Urothelium cell line (cell line): Measurements from ENCODE around the gene NOP14.
"Not testable (repeated sequence)": the region's sequence is repeated elsewhere in the genome, so short reads cannot be mapped to it uniquely, and the experiment has no call there.

Experiments used
- DNase-seq: peaks from one replicate; pipeline ENCODE4 v3.0.0; 2011; ENCODE audit warnings: low spot score, mixed read lengths
- FAIRE-seq: peaks from 2 replicates; lab custom pipeline; 2011; peaks lifted over from hg19 to GRCh38; lab: Jason Lieb, UNC

NOP14 gene

DNA sequence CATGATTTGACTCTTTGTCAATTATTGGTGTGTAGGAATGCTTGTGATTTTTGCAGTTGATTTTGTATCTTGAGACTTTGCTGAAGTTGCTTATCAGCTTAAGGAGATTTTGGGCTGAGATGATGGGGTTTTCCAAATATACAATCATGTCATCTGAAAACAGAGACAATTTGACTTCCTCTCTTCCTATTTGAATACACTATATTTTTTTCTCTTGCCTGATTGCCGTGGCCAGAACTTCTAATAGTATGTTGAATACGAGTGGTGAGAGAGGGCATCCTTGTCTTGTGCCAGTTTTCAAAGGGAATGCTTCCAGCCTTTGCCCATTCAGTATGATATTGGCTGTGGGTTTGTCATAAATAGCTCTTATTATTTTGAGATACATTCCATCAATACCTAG is 44.9 kb downstream of the NOP14 start:
- not testable (repeated sequence) for DNase-seq, FAIRE-seq

GRCh38 chr4:2916696-2917095 is 46.5 kb downstream of the NOP14 start:
- not testable (repeated sequence) for FAIRE-seq, DNase-seq

DNA sequence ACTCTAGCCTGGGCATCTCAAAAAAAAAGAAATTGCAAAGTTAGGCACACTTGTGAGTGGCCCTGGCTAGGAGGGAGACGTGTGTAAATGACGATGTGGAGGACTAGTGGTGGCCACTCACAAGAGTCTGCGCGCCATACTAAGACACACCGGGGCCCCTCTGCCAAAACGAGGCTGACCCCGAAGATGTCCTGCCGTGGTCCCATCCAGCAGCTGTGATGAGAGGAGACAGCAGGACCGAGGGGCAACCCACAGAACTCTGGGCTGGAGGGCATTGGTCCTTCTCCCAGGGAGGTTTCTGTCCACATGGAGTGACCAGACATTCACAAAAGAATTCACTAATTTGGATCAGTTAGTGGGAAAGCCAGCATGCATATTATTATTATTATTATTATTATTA is 47.4 kb downstream of the NOP14 start:
- no peak for FAIRE-seq
- no peak for DNase-seq

DNA sequence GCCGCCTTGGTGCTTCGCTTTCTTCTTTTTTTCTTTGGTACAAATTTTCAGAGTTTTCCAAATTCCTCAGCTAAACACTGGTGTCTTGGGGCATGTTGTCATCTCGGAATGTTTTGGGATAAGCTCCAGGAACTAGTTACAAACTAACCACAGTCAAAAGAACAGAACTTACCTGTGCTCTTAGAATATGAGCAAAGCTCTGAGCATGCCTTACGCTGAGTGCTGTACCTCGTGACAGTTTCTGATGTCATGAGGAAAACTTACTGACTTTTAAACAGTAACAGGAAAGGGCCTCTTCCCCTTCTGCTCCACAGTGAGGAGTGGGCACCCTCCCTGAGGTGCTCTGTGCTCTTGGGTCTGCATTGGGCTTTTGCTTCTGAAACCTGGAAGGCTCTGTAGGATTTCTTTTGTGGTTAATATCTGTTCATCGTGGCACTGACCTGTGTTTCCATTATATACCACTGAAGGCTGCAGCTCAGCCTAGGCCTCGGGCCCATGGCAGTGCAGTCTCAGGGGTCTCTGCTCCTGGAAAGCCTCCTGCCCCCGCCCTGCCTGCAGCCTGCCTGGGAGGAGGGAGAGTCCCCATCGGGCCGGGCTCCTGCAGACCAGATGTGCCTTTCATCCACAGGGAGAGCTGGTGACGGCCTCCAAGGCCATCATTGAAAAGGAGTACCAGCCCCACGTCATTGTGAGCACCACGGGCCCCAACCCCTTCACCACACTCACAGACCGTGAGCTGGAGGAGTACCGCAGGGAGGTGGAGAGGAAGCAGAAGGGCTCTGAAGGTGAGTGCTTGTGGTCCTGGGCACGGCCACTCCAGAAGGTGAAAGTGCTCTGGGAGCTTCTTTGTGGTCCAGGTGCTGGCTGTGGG is 48.7 kb downstream of the NOP14 start:
- DNase-seq (no peak), FAIRE-seq (no peak)

- DNase-seq (no peak), FAIRE-seq (no peak)
Observed at GRCh38 chr4:2913168-2913567, 50.0 kb downstream of the NOP14 start.

DNA sequence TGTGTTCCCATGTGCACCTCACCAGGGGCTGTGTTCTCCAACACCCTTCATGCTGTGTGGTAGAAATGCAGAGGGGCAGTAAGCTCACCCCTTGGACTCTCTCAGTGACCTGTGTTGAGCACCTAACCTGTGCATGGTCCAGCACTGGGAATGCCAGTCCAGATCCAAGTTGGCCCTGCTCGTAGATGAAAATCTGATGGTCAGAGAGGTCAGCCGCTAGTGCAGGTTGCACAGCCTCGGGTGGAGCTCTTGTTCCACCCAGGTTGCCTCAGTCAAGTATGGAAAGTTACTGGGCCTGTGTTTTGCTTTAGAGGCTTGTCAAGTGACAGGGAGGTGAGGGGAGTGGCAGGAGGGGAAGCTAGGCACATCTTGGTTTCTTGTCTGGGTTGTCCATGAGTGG is 51.3 kb downstream of the NOP14 start:
- DNase-seq (no peak), FAIRE-seq (no peak)

GRCh38 chr4:2910409-2910808 is 52.8 kb downstream of the NOP14 start:
- FAIRE-seq (no peak), DNase-seq (no peak)

GRCh38 chr4:2909583-2909982 is 53.6 kb downstream of the NOP14 start:
- FAIRE-seq (no peak), DNase-seq (no peak)

GRCh38 chr4:2908686-2909085 is 54.5 kb downstream of the NOP14 start:
- DNase-seq: no peak
- no peak for FAIRE-seq

- DNase-seq (no peak), FAIRE-seq (no peak)
Observed at GRCh38 chr4:2907706-2908293, 55.4 kb downstream of the NOP14 start.

DNA sequence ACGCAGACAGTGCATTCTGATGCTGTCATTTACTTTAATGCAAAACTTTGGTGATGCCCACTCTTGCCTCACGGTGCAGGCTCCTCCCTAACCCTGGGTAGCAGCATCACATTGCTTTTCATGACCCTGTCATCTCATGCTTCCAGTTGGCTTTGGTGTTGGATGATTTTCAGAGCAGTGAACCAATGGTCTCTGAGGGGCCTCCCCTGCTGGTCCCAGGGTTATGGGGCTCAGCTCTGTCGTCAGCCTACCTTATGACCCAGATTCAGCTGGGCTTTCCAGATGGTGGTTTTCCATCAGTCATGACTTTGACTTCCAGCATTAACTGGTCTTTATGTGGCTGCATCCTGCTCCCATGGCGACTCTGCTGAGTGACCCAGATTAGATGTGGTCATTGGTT is 56.0 kb downstream of the NOP14 start:
- no peak for DNase-seq

GRCh38 chr4:2906218-2906617 is 57.0 kb downstream of the NOP14 start:
- FAIRE-seq (no peak), DNase-seq (no peak)

More for the DNA sequence above, 56.0 kb downstream of the NOP14 start:
- no peak for FAIRE-seq

DNA sequence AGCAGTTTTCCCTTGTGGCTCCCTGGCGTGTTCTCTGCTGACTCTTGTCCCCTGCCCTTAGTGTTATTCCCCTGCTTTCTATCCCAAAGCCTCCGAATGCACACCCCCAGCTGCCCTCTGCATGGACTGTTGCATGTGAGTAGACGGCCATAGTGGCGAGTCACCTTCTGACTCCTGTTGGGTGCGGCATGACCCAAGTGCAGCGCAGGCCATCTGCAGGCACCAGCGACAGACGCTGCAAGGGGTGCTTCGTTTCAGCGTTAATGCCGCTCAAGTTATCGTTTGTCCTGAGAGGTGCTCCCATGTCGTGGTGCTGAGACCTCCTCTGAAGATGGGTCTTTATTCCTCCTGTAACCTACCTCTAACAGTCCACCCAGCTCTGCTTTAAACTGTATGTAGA is 57.7 kb downstream of the NOP14 start:
- FAIRE-seq (no peak), DNase-seq (no peak)

GRCh38 chr4:2902126-2902525 is 61.1 kb downstream of the NOP14 start:
- DNase-seq (no peak), FAIRE-seq (no peak)

GRCh38 chr4:2901186-2901585 is 62.0 kb downstream of the NOP14 start:
- FAIRE-seq (no peak), DNase-seq (no peak)

GRCh38 chr4:2900741-2901140 is 62.5 kb downstream of the NOP14 start:
- DNase-seq (no peak), FAIRE-seq (no peak)

- FAIRE-seq (no peak), DNase-seq (no peak)
Observed at GRCh38 chr4:2898001-2898400, 65.2 kb downstream of the NOP14 start.

DNA sequence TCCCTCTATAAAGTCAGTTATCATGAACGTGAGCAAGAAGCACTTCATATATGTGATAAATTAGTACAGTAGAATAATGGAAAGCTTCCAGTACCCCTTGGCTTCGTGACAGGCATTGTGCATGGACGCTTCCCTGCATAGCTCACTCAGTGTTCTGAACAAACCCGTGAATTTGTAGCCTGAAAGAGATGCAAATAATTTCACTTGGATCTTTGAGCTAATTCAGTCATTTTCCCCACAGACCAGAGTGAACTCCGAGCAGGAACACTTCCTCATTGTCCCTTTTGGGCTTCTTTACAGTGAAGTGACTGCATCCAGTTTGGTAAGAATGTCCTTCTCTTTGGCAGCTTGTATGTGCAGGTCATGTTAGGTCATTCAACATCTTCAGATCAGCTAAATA is 69.4 kb downstream of the NOP14 start:
- DNase-seq: no peak
- FAIRE-seq: no peak

DNA sequence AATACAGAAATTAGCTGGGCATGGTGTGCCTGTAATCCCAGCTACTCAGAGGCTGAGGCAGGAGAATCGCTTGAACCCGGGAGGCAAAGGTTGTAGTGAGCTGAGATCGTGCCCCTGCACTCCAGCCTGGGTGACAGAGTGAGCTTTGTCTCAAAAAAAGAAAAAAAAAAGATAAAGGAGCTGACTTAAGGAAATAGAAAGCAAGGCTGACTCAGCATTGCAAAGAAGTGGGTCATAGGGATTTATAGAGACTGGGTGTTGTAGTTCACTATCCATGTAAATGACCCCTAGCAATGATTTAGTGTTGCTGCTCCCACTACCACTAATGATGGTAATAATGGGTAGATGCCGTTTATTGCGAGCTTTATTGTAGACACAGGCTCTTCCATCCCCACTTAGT is 71.9 kb downstream of the NOP14 start:
- no peak for DNase-seq

GRCh38 chr4:2888886-2889285 is 74.3 kb downstream of the NOP14 start:
- DNase-seq (no peak), FAIRE-seq (no peak)

More for the DNA sequence above, 71.9 kb downstream of the NOP14 start:
- FAIRE-seq: no peak
